Mesenteric fat pad (tissue), 1 donor: ENCODE results near the gene FARS2. TPM values are rescaled to one million over a fixed set of nuclear protein-coding genes. Genes with fewer than 3 reads are reported as not detected.
"Not testable (repeated sequence)": the region's sequence is repeated elsewhere in the genome, so short reads cannot be mapped to it uniquely, and the experiment has no call there.

ENCODE experiments used
- DNase-seq: peaks from one replicate; pipeline ENCODE4 v3.0.0-alpha.2; 2020; ENCODE audit warnings: low spot score
- total RNA-seq: library from RNA; stranded (reverse); fragmentation: NEBNext Ultra II Directional; extraction: Animal tissue kit (Norgen Biotek cat#: 25700); gene quantifications from one replicate; pipeline ENCODE4 v1.2.1, GENCODE V29; 2021
- donor health status: DM: yes; HTN: yes; CAD: no.

Gene FARS2
- total RNA-seq, 1 donor from 2014 or later: 13.3 TPM

GRCh38 chr6:5656695-5657094, 395.4 kb downstream of the FARS2 start:
- not testable (repeated sequence) for DNase-seq

DNA sequence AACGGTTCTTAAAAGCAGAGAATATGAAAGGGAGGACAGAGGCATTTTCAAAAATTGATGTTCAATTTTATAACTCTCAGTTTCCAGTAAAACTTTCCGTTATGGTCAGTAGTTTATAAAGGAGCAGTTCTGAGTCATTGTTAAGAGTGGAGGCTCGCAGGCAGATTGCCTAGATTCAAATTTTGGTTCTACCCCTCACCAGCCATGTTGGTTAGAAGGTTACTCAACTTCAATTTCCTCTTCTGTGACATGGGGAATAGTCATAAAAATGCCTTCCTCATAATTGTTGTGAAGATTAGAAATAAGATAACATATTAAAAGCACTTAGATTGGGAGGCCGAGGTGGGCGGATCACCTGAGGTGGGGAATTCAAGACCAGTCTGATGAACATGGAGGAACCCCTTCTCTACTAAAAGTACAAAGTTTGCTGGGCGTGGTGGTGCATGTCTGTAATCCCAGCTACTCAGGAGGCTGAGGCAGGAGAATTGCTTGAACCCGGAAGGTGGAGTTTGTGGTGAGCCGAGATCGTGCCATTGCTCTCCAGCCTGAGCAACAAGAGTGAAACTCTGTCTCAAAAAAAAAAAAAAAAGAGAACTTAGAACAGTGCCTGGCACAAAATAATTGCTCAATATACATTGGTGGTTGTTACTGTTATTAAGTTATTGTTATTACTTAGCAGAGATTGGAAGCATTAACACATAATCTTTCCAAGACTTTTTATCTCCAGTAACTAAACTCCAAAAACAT, 396.5 kb downstream of the FARS2 start:
- no peak for DNase-seq

- DNase-seq: no peak
These were observed 398.2 kb downstream of the FARS2 start for GRCh38 chr6:5659467-5659866.

DNA sequence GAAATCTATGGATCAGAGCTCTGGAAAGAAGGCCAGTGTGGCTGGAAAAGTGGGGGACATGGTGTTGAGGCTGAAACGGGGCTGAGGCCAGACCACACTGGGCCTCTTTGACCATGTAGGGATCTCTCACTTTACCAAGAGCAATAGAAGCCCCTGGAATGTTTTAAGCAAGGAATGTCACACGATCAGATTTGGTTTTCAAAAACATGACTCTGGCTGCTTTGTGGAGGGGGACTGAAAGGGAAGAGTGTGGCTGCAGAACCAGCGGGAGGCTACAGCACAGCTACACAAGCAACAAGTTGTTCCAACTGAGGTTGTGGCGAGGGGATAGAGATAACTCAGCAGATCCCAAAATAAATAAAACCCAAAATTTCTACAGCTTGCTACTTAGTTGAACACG, 399.5 kb downstream of the FARS2 start:
- no peak for DNase-seq

- no peak for DNase-seq
These were observed 401.5 kb downstream of the FARS2 start for GRCh38 chr6:5662797-5663196.

DNA sequence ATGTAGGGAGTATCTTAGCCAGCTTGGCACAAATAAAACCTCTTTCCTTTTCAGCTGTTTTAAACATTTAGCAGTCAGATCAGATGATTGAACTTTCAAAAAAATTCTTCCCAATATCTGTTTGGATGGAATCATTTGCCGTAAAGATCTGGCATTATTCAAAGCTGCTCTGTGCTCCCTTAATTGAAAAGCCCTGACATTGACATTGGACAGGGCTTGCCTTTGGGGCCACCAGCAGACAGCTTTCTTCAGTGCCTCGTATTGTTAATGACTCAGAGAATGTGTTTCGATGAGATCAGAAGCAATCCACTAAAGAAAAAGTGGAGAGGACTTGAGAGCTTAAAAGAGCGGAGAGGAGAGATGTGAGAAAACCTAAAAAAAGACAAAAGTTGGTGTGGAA, 401.9 kb downstream of the FARS2 start:
- DNase-seq: no peak

- no peak for DNase-seq
These were observed 402.4 kb downstream of the FARS2 start for GRCh38 chr6:5663739-5664138.

GRCh38 chr6:5664149-5664548, 402.8 kb downstream of the FARS2 start:
- no peak for DNase-seq

DNA sequence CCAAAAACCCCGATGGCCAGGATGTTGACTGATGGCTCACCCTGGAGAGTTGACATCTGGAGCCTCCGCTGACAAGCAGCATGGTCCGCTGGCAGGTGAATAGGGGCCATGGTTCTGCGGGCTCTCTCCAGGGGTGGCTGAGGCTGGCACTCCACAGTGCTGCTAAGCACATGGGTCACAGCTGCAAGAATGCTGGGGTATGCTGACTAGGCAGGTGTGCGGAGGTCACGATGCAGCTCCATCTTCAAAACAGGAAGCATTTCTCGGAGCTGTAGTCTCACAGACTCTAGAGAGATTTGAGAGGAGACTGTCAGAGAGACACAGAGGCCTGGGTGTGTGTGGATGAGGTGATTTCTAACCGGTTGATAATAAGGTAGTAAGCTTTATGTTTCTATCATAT, 403.9 kb downstream of the FARS2 start:
- DNase-seq: no peak

DNA sequence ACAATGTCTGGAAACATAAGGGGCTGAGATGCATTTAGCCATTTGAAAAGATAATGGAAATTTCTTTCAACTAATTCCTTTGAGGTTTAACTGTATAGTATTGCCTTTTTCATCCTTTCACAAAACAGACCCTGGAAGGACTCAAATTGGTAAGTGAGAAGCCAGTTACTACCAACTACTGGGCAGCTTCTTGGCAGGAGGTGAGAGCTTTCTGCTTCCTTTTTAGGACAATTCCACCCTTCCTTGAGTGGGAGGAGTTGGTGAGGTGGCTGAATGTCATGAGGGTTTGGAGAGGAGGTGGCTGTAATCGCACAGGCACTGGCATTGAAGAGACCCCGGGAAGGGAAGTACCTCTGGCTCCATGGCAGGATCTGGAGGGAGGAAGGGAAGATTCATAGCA, 404.4 kb downstream of the FARS2 start:
- DNase-seq: no peak

GRCh38 chr6:5666695-5667094, 405.4 kb downstream of the FARS2 start:
- no peak for DNase-seq

DNA sequence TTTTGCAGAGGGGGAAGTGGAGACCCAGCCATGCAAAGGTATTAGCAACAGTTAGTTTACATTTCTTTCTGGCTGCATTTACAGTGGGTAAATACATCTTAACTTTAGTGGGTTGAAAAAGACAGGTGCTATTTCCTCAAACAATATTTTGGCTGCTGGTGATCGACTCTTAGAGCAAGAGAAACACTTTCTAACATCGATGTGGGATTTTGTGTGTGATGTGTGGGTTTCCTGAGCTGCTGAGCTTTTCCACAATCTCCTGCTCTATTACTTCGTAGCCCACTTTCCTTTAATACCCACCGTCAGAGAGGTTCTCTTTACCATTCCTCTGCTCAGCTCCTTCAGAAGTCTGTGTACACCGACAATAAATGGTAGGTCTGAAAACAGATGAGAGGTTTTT, 406.4 kb downstream of the FARS2 start:
- DNase-seq: no peak

GRCh38 chr6:5670381-5670780, 409.1 kb downstream of the FARS2 start:
- no peak for DNase-seq

DNA sequence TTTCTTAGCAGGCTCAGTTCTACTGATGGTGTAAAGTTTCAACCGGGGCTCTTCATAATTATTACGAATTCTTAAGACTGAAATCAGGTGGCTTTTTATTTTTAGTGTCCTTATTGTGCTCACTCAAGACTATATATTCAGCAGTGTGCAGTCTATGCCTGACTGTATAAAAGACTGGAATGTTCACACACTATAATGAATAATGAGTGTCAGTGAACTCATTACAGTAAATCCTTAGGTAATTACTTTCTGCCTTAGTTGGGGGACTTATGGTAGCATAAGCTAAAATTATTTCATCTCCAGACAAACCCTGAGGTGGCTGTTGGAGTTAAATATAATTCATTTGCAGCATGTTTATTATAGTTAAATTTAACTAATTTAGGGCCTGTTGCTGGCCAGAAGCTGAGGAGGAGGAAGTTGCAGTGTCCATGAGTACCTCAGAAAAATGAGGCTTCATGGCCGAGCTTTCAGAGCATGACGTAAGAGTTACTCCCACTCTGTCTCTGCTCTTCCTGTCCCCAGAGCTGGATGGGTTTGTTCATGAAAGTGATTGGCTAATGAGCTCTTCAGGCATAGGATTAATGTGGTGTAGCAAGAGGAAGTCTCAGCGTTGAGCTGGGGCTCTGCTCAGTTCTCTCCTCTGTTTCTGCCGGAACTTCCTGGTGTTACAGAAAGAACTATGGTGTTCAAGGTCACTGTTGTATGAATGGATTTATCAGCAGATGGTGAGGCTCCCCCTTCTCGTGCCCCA, 409.7 kb downstream of the FARS2 start:
- no peak for DNase-seq

- no peak for DNase-seq
These were observed 410.6 kb downstream of the FARS2 start for GRCh38 chr6:5671601-5672559.

DNA sequence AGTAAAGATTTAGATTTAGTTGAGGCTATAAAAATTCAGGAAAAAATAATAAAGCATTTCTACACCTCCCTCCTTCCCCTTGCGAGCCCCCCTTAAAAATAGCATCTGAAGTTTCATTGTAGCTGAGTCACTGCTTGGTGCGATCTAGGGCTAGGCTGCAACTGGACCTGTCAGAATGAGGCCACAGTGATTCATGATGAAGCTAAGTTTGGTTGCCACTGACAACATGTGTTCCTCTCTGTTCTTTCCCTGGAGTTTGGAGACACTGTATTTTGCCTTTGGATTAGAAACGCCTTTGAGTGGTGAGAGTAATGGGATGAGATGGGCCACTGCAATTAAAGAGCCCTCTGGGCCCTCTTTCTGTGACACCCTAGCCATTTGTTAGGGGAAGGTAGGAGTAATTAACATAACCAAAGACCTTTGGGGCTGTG, 411.3 kb downstream of the FARS2 start:
- no peak for DNase-seq

DNA sequence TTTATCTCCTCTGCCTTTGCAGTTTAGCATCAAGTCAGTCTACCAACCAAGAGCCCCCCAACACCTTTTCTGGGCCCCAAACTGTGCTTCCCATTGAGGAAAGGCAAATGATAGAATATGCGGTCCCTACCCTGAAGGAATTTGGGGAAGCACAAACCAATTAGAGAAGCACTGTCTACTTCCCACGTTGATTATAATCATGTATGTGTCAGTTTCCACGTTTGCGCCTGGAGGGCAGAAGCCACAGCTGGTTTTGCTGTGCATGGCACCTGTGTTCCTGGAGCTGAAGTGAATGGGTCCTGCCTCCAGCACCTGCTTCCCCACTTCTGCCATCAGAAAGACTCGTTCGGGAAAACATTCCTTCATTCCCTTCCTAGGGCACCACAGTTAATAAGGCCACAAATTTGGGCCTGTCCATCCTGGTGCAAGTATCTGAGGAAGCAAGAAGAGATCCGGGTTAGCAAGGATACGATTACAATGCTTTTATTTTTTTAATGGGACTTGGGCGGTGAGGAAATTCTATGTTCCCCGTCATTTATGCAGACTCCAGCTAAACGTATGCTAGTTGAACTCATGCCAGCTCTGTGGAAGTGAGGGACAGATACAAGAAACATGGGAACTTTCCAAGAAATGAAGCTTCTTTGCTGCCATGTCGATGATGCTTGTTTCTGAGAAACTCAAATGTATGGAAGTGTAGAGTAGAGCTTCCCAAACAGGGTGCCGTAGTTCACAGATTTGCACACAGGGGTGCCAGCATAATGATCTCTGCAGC, 411.9 kb downstream of the FARS2 start:
- DNase-seq: no peak

DNA sequence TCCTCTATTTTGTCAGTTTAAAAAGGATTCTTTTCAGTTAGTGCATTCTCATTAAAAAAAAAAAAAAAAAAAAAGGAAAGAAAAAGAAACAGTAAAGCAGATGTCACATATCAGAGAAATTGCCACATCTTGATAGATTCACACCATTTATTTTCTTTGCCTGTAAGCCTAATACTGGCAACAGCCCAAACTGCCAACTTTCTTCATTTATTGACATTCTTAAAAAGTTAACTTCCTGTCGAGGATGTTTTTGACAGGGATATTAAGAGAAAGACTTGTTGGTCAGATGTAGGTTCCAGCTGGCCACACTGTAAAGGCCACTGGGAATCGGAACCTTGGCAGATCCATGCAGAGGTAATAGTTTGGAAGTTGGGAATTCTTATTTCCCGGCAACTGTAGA, 412.8 kb downstream of the FARS2 start:
- no peak for DNase-seq

DNA sequence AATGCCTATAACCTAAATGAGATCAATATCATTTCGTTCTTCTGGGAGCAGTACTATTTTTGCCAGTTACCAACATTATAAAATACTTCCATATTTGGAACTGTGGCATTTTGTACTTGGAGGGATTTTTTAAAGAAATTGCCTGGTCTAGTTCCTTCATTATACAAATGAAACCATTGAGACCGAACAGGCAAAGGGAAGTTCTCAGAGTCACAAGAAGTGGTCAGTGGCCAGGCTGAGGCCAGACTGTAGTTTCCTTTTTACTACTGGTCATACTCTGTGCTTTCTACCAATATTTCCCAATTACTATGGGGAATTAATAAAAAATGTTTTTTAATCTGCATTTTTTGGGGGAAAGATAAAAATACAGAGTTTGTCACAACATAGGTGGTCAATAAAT, 413.4 kb downstream of the FARS2 start:
- DNase-seq: no peak

GRCh38 chr6:5676701-5677100, 415.4 kb downstream of the FARS2 start:
- DNase-seq: no peak
